Measurements from ENCODE around the gene MAPKAPK2.

DNA sequence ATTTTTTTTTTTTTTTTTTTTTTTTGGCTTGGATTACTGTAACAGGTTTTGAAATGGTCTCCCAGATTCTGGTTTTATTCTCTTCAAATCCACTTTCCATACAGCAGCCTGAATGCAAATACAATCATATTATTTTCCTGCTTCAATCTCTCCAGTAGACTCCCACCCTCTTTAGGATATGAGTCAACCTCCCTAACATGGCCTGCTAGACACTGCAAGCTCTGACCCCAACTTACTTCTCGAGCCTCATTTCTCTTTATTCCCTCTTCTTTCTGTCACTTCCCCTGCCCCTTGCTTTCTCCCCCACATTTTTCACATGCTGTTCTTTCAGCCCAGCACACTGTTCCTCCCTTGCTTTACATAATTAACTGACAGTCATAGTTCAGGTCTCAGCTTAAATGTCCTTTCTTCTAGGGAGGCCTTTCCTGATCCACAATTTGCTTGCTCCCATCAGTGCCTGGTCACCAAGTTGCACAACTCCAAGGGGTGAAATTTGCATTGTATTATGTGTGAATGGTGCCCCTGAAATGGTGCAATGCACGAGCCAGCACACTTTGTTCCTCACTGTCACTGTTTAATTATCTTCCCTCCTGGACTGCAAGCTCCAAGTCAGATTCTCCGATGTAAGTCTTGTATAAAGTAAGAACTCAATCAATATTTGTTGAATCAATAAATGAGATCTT is 63.8 kb downstream of the MAPKAPK2 start:
- TF ChIP-seq, protein P1, sequence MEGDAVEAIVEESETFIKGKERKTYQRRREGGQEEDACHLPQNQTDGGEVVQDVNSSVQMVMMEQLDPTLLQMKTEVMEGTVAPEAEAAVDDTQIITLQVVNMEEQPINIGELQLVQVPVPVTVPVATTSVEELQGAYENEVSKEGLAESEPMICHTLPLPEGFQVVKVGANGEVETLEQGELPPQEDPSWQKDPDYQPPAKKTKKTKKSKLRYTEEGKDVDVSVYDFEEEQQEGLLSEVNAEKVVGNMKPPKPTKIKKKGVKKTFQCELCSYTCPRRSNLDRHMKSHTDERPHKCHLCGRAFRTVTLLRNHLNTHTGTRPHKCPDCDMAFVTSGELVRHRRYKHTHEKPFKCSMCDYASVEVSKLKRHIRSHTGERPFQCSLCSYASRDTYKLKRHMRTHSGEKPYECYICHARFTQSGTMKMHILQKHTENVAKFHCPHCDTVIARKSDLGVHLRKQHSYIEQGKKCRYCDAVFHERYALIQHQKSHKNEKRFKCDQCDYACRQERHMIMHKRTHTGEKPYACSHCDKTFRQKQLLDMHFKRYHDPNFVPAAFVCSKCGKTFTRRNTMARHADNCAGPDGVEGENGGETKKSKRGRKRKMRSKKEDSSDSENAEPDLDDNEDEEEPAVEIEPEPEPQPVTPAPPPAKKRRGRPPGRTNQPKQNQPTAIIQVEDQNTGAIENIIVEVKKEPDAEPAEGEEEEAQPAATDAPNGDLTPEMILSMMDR (IDR thresholded peaks at IDR 0.05), result no peak
- TF ChIP-seq POLR2A (IDR thresholded peaks at IDR 0.05), result no peak
- no peak for TF ChIP-seq POLR2AphosphoS5 (IDR thresholded peaks at IDR 0.05)

All from sigmoid colon (tissue), 4 donors.